ES-I3 (cell line): Measurements from ENCODE around the gene PC.
"Not testable (repeated sequence)": the region's sequence is repeated elsewhere in the genome, so short reads cannot be mapped to it uniquely, and the experiment has no call there.

Experiments used
- H3K36me3 ChIP-seq: 2 replicates; pipeline ENCODE4 v1.6.1; 2013; ENCODE audit warnings: mild to moderate bottlenecking, low read length, control low read depth, moderate library complexity; ENCODE audit not compliant: insufficient read depth
- H3K4me1 ChIP-seq: 2 replicates; pipeline ENCODE4 v1.6.1; 2013; ENCODE audit warnings: mild to moderate bottlenecking, control low read depth, low read length; ENCODE audit not compliant: insufficient read depth
- H3K9ac ChIP-seq: 2 replicates; pipeline ENCODE4 v1.6.1; 2013; ENCODE audit warnings: low read depth, mild to moderate bottlenecking, low read length, moderate library complexity
- H3K9me3 ChIP-seq: 2 replicates; pipeline ENCODE4 v1.6.1; 2013; ENCODE audit warnings: mild to moderate bottlenecking, low read length, moderate library complexity; ENCODE audit not compliant: control insufficient read depth, insufficient read depth

PC gene

GRCh38 chr11:66820381-66820780 is 137.8 kb downstream of the PC start:
- Histone ChIP-seq H3K9ac (no peak overlapping the region), H3K9me3 (no peaks in the 10 kb centered on the region), H3K36me3 (no peaks in the 10 kb centered on the region; the same call in none of the 2 replicates), H3K4me1 (peaks cover 6% of the 10 kb centered on the region; the same call in 1 of the 2 replicates)

- Histone ChIP-seq H3K9me3 (no peaks in the 10 kb centered on the region), H3K36me3 (no peaks in the 10 kb centered on the region; the same call in none of the 2 replicates), H3K9ac (no peak overlapping the region), H3K4me1 (peaks cover 6% of the 10 kb centered on the region; the same call in 1 of the 2 replicates)
Measured at GRCh38 chr11:66818231-66818955, 139.8 kb downstream of the PC start.

GRCh38 chr11:66815646-66816045 is 142.5 kb downstream of the PC start:
- Histone ChIP-seq H3K4me1 (peaks cover 25% of the 10 kb centered on the region), H3K36me3 (no peaks in the 10 kb centered on the region; the same call in 1 of the 2 replicates), H3K9ac (no peak overlapping the region), H3K9me3 (no peaks in the 10 kb centered on the region)

GRCh38 chr11:66814678-66815077 is 143.5 kb downstream of the PC start:
- Histone ChIP-seq H3K4me1 (peaks cover 27% of the 10 kb centered on the region), H3K9me3 (no peaks in the 10 kb centered on the region), H3K9ac (no peak overlapping the region), H3K36me3 (no peaks in the 10 kb centered on the region; the same call in 1 of the 2 replicates)

GRCh38 chr11:66810576-66811185 is 147.5 kb downstream of the PC start:
- no peak overlapping the region for H3K9ac ChIP-seq
- no peaks in the 10 kb centered on the region for H3K36me3 ChIP-seq
- no peaks in the 10 kb centered on the region for H3K9me3 ChIP-seq
- H3K4me1 ChIP-seq: peaks cover 27% of the 10 kb centered on the region

- no peaks in the 10 kb centered on the region for H3K9me3 ChIP-seq
Measured at GRCh38 chr11:66809592-66809991, 148.6 kb downstream of the PC start.

GRCh38 chr11:66800720-66801428 is 157.3 kb downstream of the PC start:
- no peak overlapping the region for H3K9ac ChIP-seq
- 0 out of 2 replicates have a peak, but pooled peaks cover 7% of the 10 kb centered on the region for H3K36me3 ChIP-seq

More at GRCh38 chr11:66809592-66809991, 148.6 kb downstream of the PC start:
- H3K9ac ChIP-seq: no peak overlapping the region
- peaks cover 27% of the 10 kb centered on the region for H3K4me1 ChIP-seq
- H3K36me3 ChIP-seq: no peaks in the 10 kb centered on the region

GRCh38 chr11:66799815-66800214 is 158.4 kb downstream of the PC start:
- not testable (repeated sequence) for H3K4me1 ChIP-seq, H3K9me3 ChIP-seq, H3K9ac ChIP-seq, H3K36me3 ChIP-seq

More at GRCh38 chr11:66800720-66801428, 157.3 kb downstream of the PC start:
- Histone ChIP-seq H3K4me1 (no peaks in the 10 kb centered on the region), H3K9me3 (no peaks in the 10 kb centered on the region)
